ENCODE results near the gene GLP1R. TPM values are rescaled to one million over a fixed set of nuclear protein-coding genes. Genes with fewer than 3 reads are reported as not detected.

GLP1R gene
- total RNA-seq, 1 experiment from 2014 or later = 0.85 TPM

GRCh38 chr6:39044181-39044580 is 4.4 kb upstream of the GLP1R start:
- Mint-ChIP-seq H3K9me3 (no peaks in the 10 kb centered on the region), H3K36me3 (ENCODE audit: insufficient read depth in 1 of 3, low read depth in 3 of 3) (no peaks in the 10 kb centered on the region), H3K4me3 (no peak overlapping the region), H3K27me3 (ENCODE audit: low read depth) (peaks cover 71% of the 10 kb centered on the region), H3K27ac (no peak overlapping the region; a peak in 2 of 7 replicates), H3K4me1 (peaks cover 3 to 4% of the 10 kb centered on the region in 2 experiments; a peak in 3 of 4 replicates)
- Histone ChIP-seq H2BK15ac (ENCODE audit: low read depth, low read length) (no peak overlapping the region), H2BK20ac (ENCODE audit: low read depth, low read length, poor library complexity, severe bottlenecking) (no peak overlapping the region), H2AK5ac (ENCODE audit: insufficient read length, low read length) (no peak overlapping the region), H4K5ac (ENCODE audit: insufficient read length, low read depth, low read length) (no peak overlapping the region), H2BK5ac (ENCODE audit: insufficient read length, low read length) (no peak overlapping the region), H2BK120ac (ENCODE audit: low read depth, low read length, poor library complexity, severe bottlenecking) (no peak overlapping the region), H2AFZ (ENCODE audit: low read length) (no peak overlapping the region), H3K56ac (ENCODE audit: insufficient read length, low read depth, low read length) (no peak overlapping the region), H4K8ac (replicated peaks; ENCODE audit: insufficient read length, low read depth, low read length) (no peak overlapping the region), H3K14ac (ENCODE audit: insufficient read depth, low read length) (no peak overlapping the region), H3K79me1 (ENCODE audit: insufficient read depth, low read depth, low read length, poor library complexity, severe bottlenecking) (no peaks in the 10 kb centered on the region), H4K20me1 (ENCODE audit: control insufficient read depth, insufficient read depth, insufficient read length) (no peaks in the 10 kb centered on the region), H3K27ac (ENCODE audit: insufficient read length, low read depth, low read length) (no peak overlapping the region), H3K4me2 (ENCODE audit: insufficient read depth, insufficient read length, low read length) (no peak overlapping the region), H4K91ac (ENCODE audit: insufficient read length, low read depth, low read length) (no peak overlapping the region), H3K23ac (ENCODE audit: insufficient read length, low read depth, low read length) (no peak overlapping the region), H3K9ac (ENCODE audit: extremely low read depth, insufficient read length, low read length) (no peak overlapping the region), H2BK12ac (ENCODE audit: insufficient read length, low read depth, low read length) (no peak overlapping the region), H3K23me2 (ENCODE audit: insufficient read length, low read depth, low read length, poor library complexity, severe bottlenecking) (peaks cover 7% of the 10 kb centered on the region), H3K9me3 (ENCODE audit: control insufficient read depth, low read depth, low read length) (no peaks in the 10 kb centered on the region), H3K4ac (ENCODE audit: low read depth, low read length) (no peak overlapping the region), H3K18ac (ENCODE audit: insufficient read length, low read depth, low read length) (no peak overlapping the region), H3K27me3 (ENCODE audit: insufficient read depth, low read length) (peaks cover 15% of the 10 kb centered on the region; the same call in 1 of the 2 replicates), H3K4me1 (ENCODE audit: insufficient read depth, low read length) (no peaks in the 10 kb centered on the region), H3K79me2 (ENCODE audit: insufficient read depth, low read length) (no peaks in the 10 kb centered on the region), H3T11ph (ENCODE audit: low read length) (no peak overlapping the region)
- WGBS (ENCODE audit: extremely low coverage, insufficient read length, low lambda C conversion rate) = no CpG with 5 or more reads among the region's 4 CpGs
- no peak for TF ChIP-seq CTCF (conservative IDR thresholded peaks at IDR 0.05)
- DNase-seq = no peak
